Hepatocyte (in vitro differentiated cells): ENCODE data around the gene CDCA7.

Experiments used
- EZH2 ChIP-seq: fragments of 200-600 bp; sonication (generic); IDR thresholded peaks from 2 replicates; pipeline ENCODE4 v1.6.1; 2016; ENCODE audit warnings: antibody characterized with exemption, mild to moderate bottlenecking, borderline replicate concordance
- EZH2phosphoT487 ChIP-seq: fragments of 200-600 bp; sonication (generic); IDR thresholded peaks from one replicate; pipeline ENCODE4 v1.6.1; 2018; ENCODE audit warnings: antibody characterized with exemption, mild to moderate bottlenecking, low read depth, moderate library complexity; ENCODE audit not compliant: unreplicated experiment, severe bottlenecking
- TF ChIP-seq, protein P1 (sequence below): fragments of 200-600 bp; sonication (generic); IDR thresholded peaks from 2 replicates; pipeline ENCODE4 v1.5.1; 2016; ENCODE audit warnings: antibody characterized with exemption, mild to moderate bottlenecking; ENCODE audit not compliant: poor library complexity

DNA sequence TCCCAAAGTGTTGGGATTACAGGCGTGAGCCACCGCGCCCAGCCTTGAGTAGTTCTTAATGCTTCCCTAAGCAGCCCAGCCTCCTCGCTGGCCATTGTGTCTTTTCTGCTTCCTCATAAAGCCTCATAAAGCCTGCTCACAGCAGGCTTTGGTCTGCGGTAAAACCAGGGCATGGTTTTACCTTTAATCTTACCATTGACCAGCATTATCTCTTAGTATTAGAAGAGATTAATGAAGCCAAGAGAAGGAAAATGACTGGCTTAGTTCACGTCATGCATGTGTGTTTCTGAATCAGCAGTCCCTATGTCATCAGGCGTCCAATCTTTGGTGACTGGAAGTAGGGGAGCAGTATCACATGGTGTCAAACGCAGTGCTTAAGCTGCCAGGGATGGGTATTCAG lies 14.9 kb upstream of the CDCA7 start:
- TF ChIP-seq, protein P1, sequence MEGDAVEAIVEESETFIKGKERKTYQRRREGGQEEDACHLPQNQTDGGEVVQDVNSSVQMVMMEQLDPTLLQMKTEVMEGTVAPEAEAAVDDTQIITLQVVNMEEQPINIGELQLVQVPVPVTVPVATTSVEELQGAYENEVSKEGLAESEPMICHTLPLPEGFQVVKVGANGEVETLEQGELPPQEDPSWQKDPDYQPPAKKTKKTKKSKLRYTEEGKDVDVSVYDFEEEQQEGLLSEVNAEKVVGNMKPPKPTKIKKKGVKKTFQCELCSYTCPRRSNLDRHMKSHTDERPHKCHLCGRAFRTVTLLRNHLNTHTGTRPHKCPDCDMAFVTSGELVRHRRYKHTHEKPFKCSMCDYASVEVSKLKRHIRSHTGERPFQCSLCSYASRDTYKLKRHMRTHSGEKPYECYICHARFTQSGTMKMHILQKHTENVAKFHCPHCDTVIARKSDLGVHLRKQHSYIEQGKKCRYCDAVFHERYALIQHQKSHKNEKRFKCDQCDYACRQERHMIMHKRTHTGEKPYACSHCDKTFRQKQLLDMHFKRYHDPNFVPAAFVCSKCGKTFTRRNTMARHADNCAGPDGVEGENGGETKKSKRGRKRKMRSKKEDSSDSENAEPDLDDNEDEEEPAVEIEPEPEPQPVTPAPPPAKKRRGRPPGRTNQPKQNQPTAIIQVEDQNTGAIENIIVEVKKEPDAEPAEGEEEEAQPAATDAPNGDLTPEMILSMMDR = no peak
- TF ChIP-seq EZH2 (no peak), EZH2phosphoT487 (no peak)
